Osteoblast (primary cell): ENCODE measurements around the gene EXOC3L4. TPM values are rescaled to one million over a fixed set of nuclear protein-coding genes. Genes with fewer than 3 reads are reported as not detected.

Experiments used
- DNase-seq: peaks from one replicate; pipeline ENCODE4 v3.0.0; 2011; ENCODE audit warnings: low spot score, mixed read lengths; ENCODE audit not compliant: insufficient read length; ENCODE audit errors: missing footprints
- H2AFZ ChIP-seq: 2 replicates; pipeline ENCODE4 v1.6.0; 2011; ENCODE audit warnings: mild to moderate bottlenecking, low read length
- H3K27ac ChIP-seq: 2 replicates; pipeline ENCODE4 v1.5.1; 2011; ENCODE audit warnings: mild to moderate bottlenecking, low read depth, low read length, moderate library complexity
- H3K27me3 ChIP-seq: 2 replicates; pipeline ENCODE4 v1.6.0; 2012; ENCODE audit warnings: mild to moderate bottlenecking, control low read depth, inconsistent platforms, low read length, moderate library complexity; ENCODE audit not compliant: insufficient read depth
- H3K36me3 ChIP-seq: 2 replicates; pipeline ENCODE4 v1.5.1; 2011; ENCODE audit warnings: mild to moderate bottlenecking, low read length, control low read depth, moderate library complexity; ENCODE audit not compliant: insufficient read depth
- H3K4me1 ChIP-seq: 2 replicates; pipeline ENCODE4 v1.5.1; 2011; ENCODE audit warnings: mild to moderate bottlenecking, low read length, control low read depth, moderate library complexity; ENCODE audit not compliant: insufficient read depth
- H3K4me2 ChIP-seq: 2 replicates; pipeline ENCODE4 v1.6.0; 2011; ENCODE audit warnings: mild to moderate bottlenecking, low read length; ENCODE audit not compliant: insufficient read depth
- H3K4me3 ChIP-seq: fragments of 200-600 bp; sonication (generic); 3 replicates; pipeline ENCODE4 v1.5.1; 2012; ENCODE audit warnings: mild to moderate bottlenecking, low read length, inconsistent platforms; ENCODE audit not compliant: insufficient read depth
- H3K79me2 ChIP-seq: 2 replicates; pipeline ENCODE4 v1.6.0; 2012; ENCODE audit warnings: mild to moderate bottlenecking, low read length, control low read depth, inconsistent platforms; ENCODE audit not compliant: insufficient read depth
- H3K9me3 ChIP-seq: 2 replicates; pipeline ENCODE4 v1.5.1; 2011; ENCODE audit warnings: low read depth, low read length, control low read depth
- H4K20me1 ChIP-seq: 2 replicates; pipeline ENCODE4 v1.6.0; 2012; ENCODE audit warnings: mild to moderate bottlenecking, low read length, control low read depth; ENCODE audit not compliant: insufficient read depth
- CTCF ChIP-seq: IDR thresholded peaks from 2 replicates; pipeline ENCODE4 v1.5.1; 2011; ENCODE audit warnings: mild to moderate bottlenecking, low read depth, low read length, moderate library complexity; ENCODE audit errors: extremely low read depth
- total RNA-seq: library from RNA; depleted of rRNA; stranded (reverse); fragments of >200 nt; gene quantifications from 2 replicates; pipeline ENCODE4 v1.2.3, GENCODE V29; 2012

Gene EXOC3L4
- total RNA-seq, 1 donor: not detected

- no peak overlapping the region for H3K4me2 ChIP-seq
These were observed 12.6 kb upstream of the EXOC3L4 start for GRCh38 chr14:103081951-103082350.

GRCh38 chr14:103084021-103084919 is 10.3 kb upstream of the EXOC3L4 start, which contains the start of gene LBHD2:
LBHD2 (plus strand) TSS chr14:103084210; CDS start chr14:103086013, 1,803 bp downstream.
- H3K27ac ChIP-seq: no peak within 1 kb of the TSS
- peak; percentile 93 for DNase-seq
- no peaks in the 10 kb centered on the region for H3K79me2 ChIP-seq
- TF ChIP-seq CTCF: no peak
- no peak within 1 kb of the TSS for H3K4me2 ChIP-seq
- H2AFZ ChIP-seq: no peak within 1 kb of the TSS
- no peaks in the 10 kb centered on the region for H4K20me1 ChIP-seq
- no peaks in the 10 kb centered on the region for H3K9me3 ChIP-seq
- peaks cover 19% of the 10 kb centered on the region for H3K27me3 ChIP-seq
- H3K36me3 ChIP-seq: no peaks in the 10 kb centered on the region
- no peak within 1 kb of the TSS for H3K4me3 ChIP-seq
- no peaks in the 10 kb centered on the region for H3K4me1 ChIP-seq

More at GRCh38 chr14:103081951-103082350, 12.6 kb upstream of the EXOC3L4 start:
- Histone ChIP-seq H3K79me2 (no peaks in the 10 kb centered on the region), H3K36me3 (no peaks in the 10 kb centered on the region), H3K4me3 (no peak overlapping the region), H3K27ac (no peak overlapping the region), H3K27me3 (peaks cover 19% of the 10 kb centered on the region), H3K4me1 (no peaks in the 10 kb centered on the region), H4K20me1 (no peaks in the 10 kb centered on the region), H3K9me3 (no peaks in the 10 kb centered on the region), H2AFZ (no peak overlapping the region)
- TF ChIP-seq CTCF: no peak
- DNase-seq: peak; percentile 15

- H3K27me3 ChIP-seq: peaks cover 11% of the 10 kb centered on the region
- H2AFZ ChIP-seq: no peak overlapping the region
- H4K20me1 ChIP-seq: no peaks in the 10 kb centered on the region
- H3K36me3 ChIP-seq: no peaks in the 10 kb centered on the region
- H3K4me1 ChIP-seq: no peaks in the 10 kb centered on the region
- no peaks in the 10 kb centered on the region for H3K79me2 ChIP-seq
- no peak overlapping the region for H3K27ac ChIP-seq
- no peak for TF ChIP-seq CTCF
- H3K4me2 ChIP-seq: no peak overlapping the region
- peak; percentile 88 for DNase-seq
- H3K9me3 ChIP-seq: no peaks in the 10 kb centered on the region
- H3K4me3 ChIP-seq: no peak overlapping the region
These were observed 9.1 kb upstream of the EXOC3L4 start for GRCh38 chr14:103085106-103086091.
